GM18870 (cell line): Measurements from ENCODE around the gene TNNT1.
"Not testable (repeated sequence)": the region's sequence is repeated elsewhere in the genome, so short reads cannot be mapped to it uniquely, and the experiment has no call there.

Experiments
- ATAC-seq: cut with Tn5 transposase; IDR thresholded peaks from one replicate; pipeline ENCODE4 v1.9.1; 2021; ENCODE audit warnings: moderate library complexity; ENCODE audit not compliant: unreplicated experiment

Gene TNNT1

DNA sequence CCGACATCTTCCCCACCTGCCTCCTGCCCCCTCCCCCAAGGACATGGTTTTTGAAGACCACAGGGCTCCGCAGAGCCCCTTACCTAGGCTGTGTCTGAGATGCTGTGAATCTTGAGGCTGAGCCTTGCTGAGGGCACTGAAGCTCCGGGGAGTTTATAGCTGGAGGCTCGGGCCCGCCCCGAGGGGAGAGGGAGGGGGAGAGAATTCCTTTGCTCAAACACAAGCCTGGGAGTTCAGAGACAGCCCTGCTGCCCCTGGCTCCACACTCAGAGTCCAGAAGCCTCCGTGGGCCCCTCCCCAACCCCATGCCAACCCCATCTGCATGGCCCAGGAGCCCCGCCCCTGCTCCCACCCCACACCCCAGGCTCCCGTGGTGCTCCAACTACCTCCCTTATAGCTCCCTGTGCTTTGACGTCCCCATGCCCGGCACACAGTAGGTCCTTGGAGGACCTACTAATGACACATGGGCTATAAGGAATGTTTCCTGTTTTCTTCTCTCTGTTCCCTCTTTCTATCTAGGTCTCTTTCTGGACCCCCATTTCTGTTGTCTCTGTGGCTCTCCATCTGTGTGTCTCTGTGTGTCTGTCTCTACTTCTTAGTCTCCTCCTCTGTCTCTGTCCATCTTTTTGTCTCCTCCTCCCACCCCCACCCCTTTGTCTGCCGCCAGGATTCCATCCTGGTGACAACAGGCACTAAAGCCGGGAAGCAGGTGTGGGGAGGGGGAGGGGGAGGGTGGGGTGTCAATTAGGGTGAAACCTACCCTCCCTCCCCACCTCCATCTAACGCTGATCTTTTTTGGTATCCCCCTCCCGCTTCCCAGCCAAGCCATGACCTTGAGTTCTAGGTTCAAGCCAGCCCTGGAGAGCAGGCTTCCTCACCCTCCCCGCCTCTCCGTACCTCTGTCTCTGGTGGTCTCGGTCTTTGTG lies at the start of gene TNNT1:
TNNT1 (minus strand) TSS at position 129 of the 926 bp plus-strand sequence. CDS start 2,049 bp downstream, outside the sequence.
- ATAC-seq = no peak

DNA sequence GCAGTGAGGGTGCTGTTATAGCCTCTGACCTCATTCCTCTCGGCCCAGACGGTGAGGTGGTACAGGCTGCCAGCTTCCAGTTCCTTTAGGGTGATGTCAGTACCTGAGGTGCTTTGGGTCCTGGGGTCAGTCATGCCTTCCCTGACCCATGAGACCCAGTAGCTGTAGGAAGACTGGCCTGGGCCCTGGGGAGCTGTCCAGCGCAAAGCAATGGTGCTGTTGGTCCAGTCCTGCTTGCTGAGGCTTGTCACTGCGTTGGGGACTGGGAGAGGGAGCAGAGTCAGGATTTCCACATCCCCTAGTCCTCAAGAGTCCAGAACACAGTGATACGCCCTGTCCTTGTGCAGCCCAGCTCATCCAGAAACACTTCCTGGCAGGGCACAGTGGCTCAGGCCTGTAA lies 49.6 kb upstream of the TNNT1 start:
- no peak for ATAC-seq

DNA sequence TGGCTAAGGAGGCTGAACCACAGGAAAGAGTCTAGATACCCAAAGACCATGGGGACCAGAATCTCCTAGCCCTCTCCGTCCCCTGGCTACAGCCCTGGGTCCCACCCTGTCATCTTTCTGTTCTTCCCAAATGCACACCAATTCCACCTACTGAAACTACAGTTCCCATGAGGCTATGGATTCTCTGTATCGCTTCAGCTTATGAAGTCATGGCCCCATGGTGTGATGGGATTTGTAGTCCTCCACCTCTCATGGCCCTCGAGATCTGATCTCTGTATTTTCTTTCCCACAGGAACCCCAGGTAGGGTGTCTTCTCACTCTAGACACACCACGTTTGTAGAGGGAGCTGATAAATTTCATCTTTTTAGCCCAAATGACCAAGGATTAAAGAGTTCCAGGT lies 48.5 kb upstream of the TNNT1 start:
- ATAC-seq = no peak

- no peak for ATAC-seq
Measured at GRCh38 chr19:55196803-55197202, 47.8 kb upstream of the TNNT1 start.

GRCh38 chr19:55193481-55193880 lies 44.5 kb upstream of the TNNT1 start:
- no peak for ATAC-seq

- ATAC-seq = no peak
Measured at GRCh38 chr19:55189403-55189835, 40.4 kb upstream of the TNNT1 start.

- no peak for ATAC-seq
Measured at GRCh38 chr19:55188625-55189024, 39.6 kb upstream of the TNNT1 start.

DNA sequence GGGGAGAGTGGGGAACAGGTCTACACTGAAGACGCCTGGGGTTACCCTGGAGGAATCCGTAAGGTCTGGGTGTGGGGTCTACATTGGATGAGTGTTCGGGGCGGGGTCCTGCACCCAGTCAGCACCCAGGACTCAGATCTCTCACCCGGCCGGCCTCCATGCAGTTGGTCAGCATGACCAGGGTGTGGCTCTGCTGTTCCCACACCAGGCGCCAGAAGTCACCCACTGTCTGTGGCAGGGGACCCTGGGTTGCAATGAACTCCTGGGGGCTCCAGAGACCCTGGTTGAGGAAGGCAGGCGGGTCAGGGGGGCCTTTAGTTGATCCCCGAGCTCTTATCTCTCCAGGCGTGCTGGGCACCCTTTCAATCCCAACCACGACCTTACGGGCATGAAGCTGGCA lies 37.1 kb upstream of the TNNT1 start:
- ATAC-seq = no peak

- ATAC-seq = no peak
Measured at GRCh38 chr19:55181740-55182139, 32.7 kb upstream of the TNNT1 start.

DNA sequence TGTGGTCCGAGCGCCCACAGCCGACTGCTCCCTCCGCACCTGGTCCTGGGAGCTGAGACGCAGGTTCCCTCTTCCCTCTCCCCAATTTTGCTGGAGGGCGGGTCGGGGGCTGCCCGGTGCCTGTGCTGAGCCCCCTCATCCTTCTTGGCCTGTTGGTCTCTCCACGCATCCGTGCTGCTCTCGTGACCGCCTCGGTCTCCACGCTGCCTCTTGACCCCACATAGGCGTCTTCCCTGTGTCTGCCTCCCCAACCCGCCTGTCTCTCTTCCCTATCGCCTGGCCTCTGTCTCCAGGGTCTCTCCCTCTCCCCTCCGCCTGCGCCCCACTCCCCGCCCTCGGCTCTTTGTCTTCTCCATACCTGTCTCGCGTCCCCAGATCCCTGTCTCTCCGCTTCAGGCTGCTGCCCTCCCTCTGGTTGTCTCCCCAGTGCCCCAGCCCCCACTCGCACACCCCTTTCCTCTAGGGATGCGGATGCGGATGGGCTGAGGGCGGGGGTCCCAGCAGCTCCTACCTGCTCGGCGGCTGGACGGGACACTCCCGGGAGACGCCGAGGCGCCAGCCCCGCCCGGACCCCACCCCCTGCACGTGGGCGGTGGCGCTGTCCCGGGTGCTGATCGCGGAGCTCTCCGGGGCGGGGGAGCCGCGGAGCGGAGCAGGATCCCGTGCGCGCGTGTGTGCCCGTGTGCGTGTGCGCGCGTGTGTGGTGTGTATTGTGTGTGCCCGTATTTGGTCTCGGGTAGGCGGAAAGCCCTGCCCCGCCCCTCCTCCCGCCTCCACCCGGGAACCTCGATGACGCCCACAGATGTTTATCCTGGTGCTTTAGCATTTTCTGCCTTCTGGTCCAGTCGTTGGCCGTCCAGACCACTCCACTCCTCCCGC lies 30.8 kb upstream of the TNNT1 start, which contains the start of gene SYT5:
SYT5 (minus strand) TSS at position 684 of the 879 bp plus-strand sequence. CDS start 1,248 bp downstream, outside the sequence.
- no peak for ATAC-seq

DNA sequence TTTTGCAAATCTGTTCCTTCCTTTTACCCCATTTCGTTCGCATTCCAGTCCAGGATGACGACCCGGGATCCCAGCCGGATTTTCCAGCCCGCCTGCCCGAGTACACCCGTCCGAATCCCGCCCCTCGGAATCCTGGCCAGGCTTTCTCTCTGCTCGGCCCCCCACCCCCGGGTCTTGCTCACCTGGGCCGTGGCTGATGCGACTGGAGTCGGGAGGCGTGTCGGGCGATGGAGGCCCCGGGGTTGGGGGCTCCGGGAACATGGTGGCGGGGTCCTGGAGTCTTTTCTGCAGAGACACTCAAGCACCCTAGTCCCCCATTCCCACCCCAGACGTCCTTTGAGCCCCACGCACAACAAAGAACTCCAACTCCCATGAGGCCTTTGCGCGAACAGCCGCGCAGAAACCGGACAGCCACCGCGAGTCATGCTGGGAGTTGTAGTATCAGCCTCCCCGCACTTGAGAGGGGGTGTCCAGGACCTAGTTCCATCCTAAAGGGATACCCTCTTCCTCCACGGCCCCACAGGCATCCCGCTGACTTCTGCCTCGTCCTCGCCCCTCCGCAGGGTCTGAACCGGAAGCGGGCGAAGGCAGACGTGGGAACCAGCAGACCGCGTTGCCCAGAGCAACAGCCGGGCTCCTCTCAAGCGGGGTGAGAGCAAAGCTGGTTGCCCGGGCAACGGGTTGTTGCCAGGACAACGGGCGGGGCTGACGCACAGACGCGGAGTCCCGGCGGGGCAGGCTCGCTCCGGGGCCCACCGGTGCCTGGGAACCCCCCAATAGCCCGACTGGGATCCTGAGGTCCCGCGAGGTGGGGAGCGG lies 30.0 kb upstream of the TNNT1 start:
- ATAC-seq = no peak

DNA sequence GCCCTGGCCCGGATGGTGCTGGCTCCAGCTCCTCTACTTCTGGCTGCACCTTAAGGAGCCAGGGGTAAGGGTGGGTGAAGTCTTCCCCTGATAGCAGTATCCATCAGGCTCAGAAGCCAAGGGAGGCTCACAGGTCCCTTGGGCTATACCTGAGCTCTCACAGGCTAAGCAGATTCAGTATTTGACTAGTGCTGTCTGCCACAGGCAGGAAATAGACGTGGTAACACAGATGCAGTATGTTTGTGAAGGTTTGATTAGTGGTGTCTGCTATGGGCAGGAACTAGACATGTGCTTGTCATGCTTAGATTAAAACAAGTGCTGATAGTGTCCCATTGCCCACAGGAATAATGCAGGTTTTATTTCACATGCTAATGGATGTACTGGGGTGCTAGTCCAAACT lies 27.1 kb upstream of the TNNT1 start:
- no peak for ATAC-seq

DNA sequence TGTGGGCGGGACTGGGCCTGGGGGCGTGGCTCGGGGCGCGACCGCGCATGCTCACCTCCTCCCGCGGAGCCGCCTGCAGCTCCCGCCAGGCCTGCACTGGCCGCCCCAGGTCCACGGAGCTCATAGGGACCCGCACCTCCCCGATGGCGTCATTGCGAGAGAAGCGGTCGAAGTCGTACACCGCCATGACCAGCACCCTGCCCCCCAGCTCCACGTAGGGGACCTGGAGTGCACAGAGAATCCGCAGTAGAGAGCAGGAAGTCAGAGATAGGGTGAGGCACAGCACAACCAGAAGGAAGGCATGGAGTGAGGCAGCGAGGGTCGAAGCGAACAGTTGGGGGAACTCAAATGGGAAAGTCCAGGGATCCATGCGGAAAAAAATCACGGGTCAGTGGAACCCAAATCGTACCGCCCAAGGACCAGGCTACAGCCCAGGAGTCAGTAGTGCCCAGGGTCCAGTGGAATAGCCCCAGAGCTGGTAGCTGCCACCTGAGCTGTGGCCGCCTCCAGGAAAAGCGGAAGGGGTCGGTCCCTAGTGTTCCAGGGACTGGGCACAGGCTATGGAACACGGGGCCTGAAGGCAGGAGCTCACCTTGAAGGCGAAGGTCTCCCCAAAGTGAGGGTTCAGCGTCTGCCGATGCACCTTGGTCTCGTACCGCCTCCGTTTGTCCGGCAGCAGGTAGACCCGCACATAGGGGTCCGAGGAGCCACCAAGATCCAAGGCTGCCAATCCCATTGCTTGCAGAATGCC lies 26.3 kb upstream of the TNNT1 start:
- ATAC-seq = no peak

DNA sequence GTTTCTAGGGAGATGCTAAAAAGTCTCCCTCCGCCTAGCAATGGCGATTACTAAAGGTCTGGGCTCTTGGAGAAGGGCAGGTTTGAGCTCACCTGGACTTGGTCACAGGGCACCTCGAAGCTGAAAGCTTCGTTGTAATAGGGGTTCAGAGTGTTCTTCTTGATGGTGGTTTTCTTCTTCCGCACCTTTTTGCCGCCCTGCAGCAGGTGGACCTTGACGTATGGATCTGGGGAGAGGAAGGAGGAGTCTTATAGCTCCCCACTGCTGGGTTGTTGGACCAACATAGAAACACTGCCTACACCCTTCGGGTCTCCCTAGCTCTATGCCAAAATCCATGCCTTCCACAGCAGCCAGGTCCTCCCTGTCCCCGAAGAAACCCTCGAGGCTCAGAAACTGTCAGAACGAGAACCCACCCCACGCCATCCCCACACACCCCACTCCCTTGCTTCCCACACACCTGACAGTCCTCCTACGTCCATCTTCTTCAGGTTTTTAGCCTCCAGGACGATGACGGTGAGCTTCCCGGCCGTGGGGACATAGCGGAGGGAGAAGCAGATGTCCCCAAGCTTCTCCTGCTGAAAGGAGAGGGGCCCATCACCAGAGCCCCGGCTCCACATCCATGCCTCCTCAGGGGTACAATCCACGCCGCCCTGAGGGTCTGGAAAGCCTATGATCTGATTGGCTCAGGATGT lies 25.6 kb upstream of the TNNT1 start:
- ATAC-seq = no peak

DNA sequence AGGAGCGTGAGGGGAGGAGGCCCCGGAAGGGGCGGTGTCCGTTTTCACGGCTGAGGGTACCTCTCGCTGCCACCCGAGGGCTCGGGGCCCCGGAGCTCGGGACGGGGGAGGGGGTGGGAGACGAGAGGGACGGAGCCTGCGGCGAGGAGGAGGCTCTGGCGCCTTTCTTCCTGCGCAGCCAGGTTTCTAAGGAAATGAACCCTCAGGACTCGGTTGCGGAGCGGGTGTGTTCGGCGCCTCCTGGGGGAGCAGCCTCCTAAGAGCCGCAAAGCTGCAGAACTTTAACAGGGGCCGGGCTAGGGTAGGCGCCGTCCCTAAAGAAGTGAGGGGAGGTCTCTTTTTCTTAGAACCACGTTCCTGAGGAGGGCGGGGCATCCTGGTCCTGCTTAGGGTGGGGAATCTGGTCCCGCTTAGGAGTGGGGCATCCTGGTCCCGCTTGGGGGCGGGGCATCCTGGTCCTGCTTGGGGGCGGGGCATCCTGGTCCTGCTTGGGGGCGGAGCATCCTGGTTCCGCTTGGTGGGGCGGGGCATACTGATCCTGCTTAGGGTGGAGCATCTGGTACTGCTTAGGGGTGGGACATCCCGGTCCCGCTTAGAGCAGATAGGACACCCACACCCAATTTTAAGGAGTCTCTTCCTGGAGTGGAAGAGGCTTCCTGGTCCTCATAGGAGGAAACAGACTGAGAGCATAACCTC lies 24.9 kb upstream of the TNNT1 start:
- ATAC-seq = no peak

DNA sequence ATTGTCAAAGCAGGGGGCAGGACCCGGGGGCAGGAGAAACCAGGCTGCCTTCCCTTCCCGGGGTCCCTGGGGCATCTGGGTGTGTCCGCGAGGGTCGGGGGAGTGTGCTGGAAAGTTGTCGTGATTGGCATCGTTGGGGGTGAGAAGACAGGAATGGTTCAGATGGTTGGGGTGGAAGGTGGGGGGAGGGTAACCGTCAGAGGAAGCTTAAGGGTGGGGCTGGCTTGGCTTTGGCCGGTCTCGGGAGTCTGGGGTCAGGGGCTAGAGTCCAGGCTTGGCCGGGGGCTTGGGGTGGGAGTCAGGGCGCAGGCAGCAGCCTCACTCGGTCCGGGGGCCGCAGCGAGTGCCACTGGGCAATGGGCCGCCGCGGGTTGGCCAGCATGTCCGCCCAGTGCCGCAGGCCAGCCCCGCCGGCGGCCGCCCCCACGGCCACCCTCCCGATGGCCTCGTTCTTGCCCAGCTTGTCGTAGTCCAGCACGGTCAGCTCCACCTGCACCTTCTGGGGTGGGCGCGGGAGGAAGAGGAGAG lies 24.2 kb upstream of the TNNT1 start:
- ATAC-seq = no peak

GRCh38 chr19:55172741-55173140 lies 23.7 kb upstream of the TNNT1 start:
- no peak for ATAC-seq

GRCh38 chr19:55172318-55172717 lies 23.3 kb upstream of the TNNT1 start:
- ATAC-seq = not testable (repeated sequence)

DNA sequence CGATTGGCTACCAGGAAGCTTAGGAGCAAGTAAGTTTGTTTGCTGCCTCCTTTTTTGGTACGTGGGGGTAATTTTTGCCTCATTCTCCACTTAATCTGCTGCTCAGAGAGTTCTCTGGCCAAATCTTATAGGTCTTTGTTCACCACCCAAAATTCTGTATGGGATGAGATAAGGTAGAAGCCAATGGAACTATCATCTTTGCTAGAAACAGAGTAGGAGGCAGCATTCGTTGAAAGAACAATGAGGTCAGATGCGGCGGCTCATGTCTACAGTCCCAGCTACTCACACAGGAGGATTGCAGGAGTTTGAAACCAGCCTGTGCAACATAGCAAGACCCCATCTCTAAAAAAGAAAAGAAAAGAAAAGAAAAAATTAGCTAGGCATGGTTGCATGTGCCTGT lies 22.4 kb upstream of the TNNT1 start:
- ATAC-seq = no peak
